ENCODE measurements around the gene ELMO1. TPM values are rescaled to one million over a fixed set of nuclear protein-coding genes. Genes with fewer than 3 reads are reported as not detected.

Gene ELMO1
- total and polyA plus RNA-seq, 10 donors: 26.0 to 494 (median 201) TPM

- DNase-seq: peak; percentile 77
- H3K9me3 ChIP-seq: no peaks in the 10 kb centered on the region
- no peaks in the 10 kb centered on the region for H3K27me3 ChIP-seq (replicated peaks in 1 of 7)
- peaks cover 4 to 39% (median 26%) of the 10 kb centered on the region in 6 donors for H3K4me1 ChIP-seq
- intact Hi-C loops (cut with DNase I; ENCODE audit: low total_unique reads): no loop called here
- H3K4me3 ChIP-seq: no peak overlapping the region
- TF ChIP-seq, protein P1, sequence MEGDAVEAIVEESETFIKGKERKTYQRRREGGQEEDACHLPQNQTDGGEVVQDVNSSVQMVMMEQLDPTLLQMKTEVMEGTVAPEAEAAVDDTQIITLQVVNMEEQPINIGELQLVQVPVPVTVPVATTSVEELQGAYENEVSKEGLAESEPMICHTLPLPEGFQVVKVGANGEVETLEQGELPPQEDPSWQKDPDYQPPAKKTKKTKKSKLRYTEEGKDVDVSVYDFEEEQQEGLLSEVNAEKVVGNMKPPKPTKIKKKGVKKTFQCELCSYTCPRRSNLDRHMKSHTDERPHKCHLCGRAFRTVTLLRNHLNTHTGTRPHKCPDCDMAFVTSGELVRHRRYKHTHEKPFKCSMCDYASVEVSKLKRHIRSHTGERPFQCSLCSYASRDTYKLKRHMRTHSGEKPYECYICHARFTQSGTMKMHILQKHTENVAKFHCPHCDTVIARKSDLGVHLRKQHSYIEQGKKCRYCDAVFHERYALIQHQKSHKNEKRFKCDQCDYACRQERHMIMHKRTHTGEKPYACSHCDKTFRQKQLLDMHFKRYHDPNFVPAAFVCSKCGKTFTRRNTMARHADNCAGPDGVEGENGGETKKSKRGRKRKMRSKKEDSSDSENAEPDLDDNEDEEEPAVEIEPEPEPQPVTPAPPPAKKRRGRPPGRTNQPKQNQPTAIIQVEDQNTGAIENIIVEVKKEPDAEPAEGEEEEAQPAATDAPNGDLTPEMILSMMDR (IDR thresholded peaks at IDR 0.05 in 8 of 11, conservative IDR thresholded peaks at IDR 0.05 in 3 of 11): no peak
- TF ChIP-seq POLR2AphosphoS5 (IDR thresholded peaks at IDR 0.05): peak in 1 of 3 donors; percentile 15
- H3K36me3 ChIP-seq: no peaks in the 10 kb centered on the region
- 32 to 52% (median 46%) methylated on average over 5 to 6 of the region's 6 CpGs for WGBS, 5 donors
- H3K27ac ChIP-seq: peak overlapping the region in 5 of 8 donors; percentile 5 to 54 (median 39)
These were observed 62.9 kb downstream of the ELMO1 start for GRCh38 chr7:37385787-37386186.

DNA sequence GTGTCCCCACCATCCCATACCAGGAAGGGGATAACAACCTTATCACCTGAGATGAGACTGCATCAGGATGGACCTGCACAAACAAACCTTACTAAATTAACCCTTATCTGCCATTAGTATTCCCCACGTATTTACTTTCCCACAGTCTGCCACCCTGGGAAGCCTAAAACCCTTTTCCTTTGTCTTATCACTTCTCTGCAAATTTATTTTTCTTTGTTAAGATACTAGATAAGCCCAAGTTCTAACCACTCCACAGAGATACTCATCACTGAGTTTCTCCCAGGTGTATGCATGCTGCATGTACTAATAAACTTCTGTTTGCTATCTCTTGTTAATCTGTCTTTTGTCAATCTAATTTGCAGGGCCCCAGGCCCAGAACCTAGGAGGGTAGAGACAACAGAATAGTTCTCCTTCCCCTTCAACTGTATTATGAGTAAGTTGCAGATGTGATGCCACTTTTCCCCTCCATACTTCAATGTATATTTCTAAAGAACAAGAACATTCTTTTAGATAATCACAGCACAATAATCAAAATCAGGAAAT is 66.0 kb downstream of the ELMO1 start:
- Histone ChIP-seq H3K4me1 (peaks cover 0 to 24% (median 10%) of the 10 kb centered on the region in 6 donors), H3K27me3 (replicated peaks in 1 of 7) (no peaks in the 10 kb centered on the region), H3K9me3 (peaks cover 0 to 5% (median under 1%) of the 10 kb centered on the region in 8 donors), H3K36me3 (peaks cover 0 to 3% (median 0%) of the 10 kb centered on the region in 6 donors), H3K4me3 (no peak overlapping the region), H3K27ac (no peak overlapping the region)
- WGBS, 5 donors: 88 to 96% (median 90%) methylated on average over 1 of the region's 1 CpG
- intact Hi-C loops (cut with DNase I; ENCODE audit: low total_unique reads): no loop called here
- DNase-seq: no peak
- no peak for TF ChIP-seq POLR2AphosphoS5 (IDR thresholded peaks at IDR 0.05)
- TF ChIP-seq, protein P1 (IDR thresholded peaks at IDR 0.05 in 8 of 11, conservative IDR thresholded peaks at IDR 0.05 in 3 of 11): no peak
- TF ChIP-seq POLR2A (IDR thresholded peaks at IDR 0.05): no peak

- no peaks in the 10 kb centered on the region for H3K27me3 ChIP-seq (replicated peaks in 1 of 7)
- WGBS, 5 donors: 84 to 95% (median 93%) methylated on average over 4 of the region's 4 CpGs
- intact Hi-C loops (cut with DNase I; ENCODE audit: low total_unique reads): no loop called here
- no peak for DNase-seq
- H3K27ac ChIP-seq: no peak overlapping the region
- H3K4me1 ChIP-seq: peaks cover 0 to 22% (median 10%) of the 10 kb centered on the region in 6 donors
- TF ChIP-seq POLR2A (IDR thresholded peaks at IDR 0.05) (no peak), POLR2AphosphoS5 (IDR thresholded peaks at IDR 0.05) (no peak)
- TF ChIP-seq, protein P1 (IDR thresholded peaks at IDR 0.05 in 8 of 11, conservative IDR thresholded peaks at IDR 0.05 in 3 of 11): no peak
- H3K9me3 ChIP-seq: peaks cover 0 to 22% (median 18%) of the 10 kb centered on the region in 8 donors
- H3K36me3 ChIP-seq: peaks cover 0 to 3% (median 0%) of the 10 kb centered on the region in 6 donors
- no peak overlapping the region for H3K4me3 ChIP-seq
These were observed 67.8 kb downstream of the ELMO1 start for GRCh38 chr7:37380831-37381230.

GRCh38 chr7:37379546-37380277 is 69.0 kb downstream of the ELMO1 start:
- no peak for DNase-seq
- Histone ChIP-seq H3K9me3 (peaks cover 0 to 23% (median 18%) of the 10 kb centered on the region in 8 donors), H3K4me3 (no peak overlapping the region), H3K27ac (no peak overlapping the region), H3K36me3 (peaks cover 0 to 13% (median 0%) of the 10 kb centered on the region in 6 donors), H3K27me3 (replicated peaks in 1 of 7) (no peaks in the 10 kb centered on the region), H3K4me1 (peaks cover 0 to 22% (median 8%) of the 10 kb centered on the region in 6 donors)
- TF ChIP-seq POLR2AphosphoS5 (IDR thresholded peaks at IDR 0.05) (no peak), POLR2A (IDR thresholded peaks at IDR 0.05) (no peak)
- TF ChIP-seq, protein P1 (IDR thresholded peaks at IDR 0.05 in 8 of 11, conservative IDR thresholded peaks at IDR 0.05 in 3 of 11): no peak
- intact Hi-C loops (cut with DNase I; ENCODE audit: low total_unique reads): no loop called here
- WGBS, 5 donors: 76 to 86% (median 83%) methylated on average over 4 of the region's 4 CpGs

All from spleen (tissue), 11 donors.